GM04504 (cell line): Measurements from ENCODE around the gene GPC6.

Source experiments
- DNase-seq: peaks from one replicate; pipeline ENCODE4 v3.0.0-alpha.2; 2012; ENCODE audit warnings: low read depth

Gene GPC6

GRCh38 chr13:94415500-94416237 lies 1189.1 kb downstream of the GPC6 start:
- DNase-seq, result no peak

- DNase-seq, result no peak
These were observed 1190.0 kb downstream of the GPC6 start for GRCh38 chr13:94416454-94417080.

GRCh38 chr13:94417294-94417693 lies 1190.7 kb downstream of the GPC6 start:
- DNase-seq, result no peak

DNA sequence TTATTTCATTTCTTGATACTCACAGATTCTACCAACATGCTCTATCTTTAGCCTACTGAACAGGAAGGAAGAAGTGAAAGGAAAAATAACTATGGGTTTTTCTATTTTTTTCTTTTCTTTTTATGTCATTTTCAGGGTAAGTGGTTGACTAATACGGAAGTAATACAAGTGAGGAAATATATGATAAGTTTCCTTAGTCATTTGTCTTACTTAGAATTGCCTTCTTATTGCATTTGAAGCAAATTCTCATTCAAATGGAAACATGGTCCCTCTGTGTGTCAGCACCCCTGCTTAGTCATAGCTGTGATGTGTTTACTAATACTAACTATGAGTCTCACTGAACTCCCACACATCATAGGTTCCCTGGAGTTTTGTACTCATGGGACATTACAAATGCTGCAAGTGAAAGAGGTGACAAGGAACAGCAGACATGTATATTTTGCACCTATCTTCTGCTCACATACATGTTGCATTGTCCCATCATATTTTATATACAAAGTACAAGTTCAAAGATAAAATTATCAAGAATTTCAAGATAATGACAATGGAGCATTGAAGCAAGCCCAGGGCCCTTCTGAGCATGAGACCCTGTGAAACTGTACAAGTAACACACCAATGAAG lies 1192.8 kb downstream of the GPC6 start:
- no peak for DNase-seq

DNA sequence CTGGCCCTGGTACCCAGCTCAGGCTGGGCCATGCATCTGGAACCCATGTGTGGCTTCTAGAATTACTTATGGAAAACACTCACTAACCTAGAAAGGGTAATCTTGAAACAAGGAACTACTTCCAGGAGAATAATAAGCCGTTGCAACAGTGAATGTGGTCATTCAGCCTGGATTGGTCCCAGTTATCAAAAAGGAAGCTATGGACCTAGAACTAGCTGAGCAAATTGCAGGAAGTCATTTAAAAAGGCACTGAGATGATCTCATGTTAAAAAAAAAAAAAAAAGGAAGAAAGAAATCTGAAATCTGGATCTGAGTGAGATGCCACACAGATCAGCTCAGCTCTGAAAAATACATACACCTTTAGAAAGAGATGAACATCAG lies 1193.3 kb downstream of the GPC6 start:
- DNase-seq, result no peak

DNA sequence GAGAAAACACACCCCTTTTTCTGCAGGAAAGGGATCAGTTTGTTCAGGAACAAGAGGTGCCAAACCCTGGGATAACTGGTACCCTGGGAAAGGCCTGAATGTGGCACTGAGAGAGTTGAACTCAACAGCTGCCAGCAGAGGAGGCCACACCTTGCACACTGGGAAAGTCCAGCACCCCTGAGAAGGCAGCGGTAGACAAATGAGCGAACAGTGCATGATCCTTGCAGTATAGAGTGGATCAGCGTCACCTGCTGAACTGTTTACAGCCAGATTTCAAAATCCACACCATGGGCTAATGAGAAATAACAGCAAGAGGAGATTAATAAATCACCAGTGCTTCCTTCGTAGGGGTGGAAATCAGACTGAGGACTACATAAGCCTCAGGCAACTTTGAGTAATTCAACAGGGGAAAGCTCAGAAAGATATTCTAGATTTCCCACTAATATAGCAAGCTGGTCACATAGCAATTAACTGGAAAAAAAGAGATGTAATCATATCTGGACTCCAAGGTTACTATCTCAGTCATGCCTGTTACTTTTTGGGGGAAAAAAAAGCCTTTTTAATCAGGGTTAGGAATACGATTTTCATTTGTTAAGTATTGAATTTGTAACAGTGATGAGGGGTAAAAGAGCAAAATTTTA lies 1200.8 kb downstream of the GPC6 start:
- no peak for DNase-seq

GRCh38 chr13:94431574-94431973 lies 1205.0 kb downstream of the GPC6 start:
- no peak for DNase-seq

DNA sequence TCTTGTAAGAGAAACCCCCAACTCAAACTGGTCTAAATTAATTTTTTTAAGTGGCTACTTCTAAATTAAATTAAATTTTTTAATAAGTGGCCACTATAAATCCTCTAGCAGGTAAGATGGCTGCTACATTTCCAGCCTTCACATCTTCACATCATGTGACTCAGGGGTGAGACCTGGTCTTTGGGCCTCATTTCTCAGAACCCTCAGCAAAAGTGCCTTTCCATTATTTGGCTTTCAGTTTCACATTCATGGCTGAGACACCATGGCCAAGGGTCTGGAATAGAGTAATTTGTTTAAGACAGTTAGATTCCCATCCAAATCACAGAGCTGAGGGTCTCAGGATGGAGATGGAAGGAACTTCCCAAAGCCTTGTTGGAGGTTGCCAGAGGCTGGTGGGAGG lies 1205.4 kb downstream of the GPC6 start:
- no peak for DNase-seq

DNA sequence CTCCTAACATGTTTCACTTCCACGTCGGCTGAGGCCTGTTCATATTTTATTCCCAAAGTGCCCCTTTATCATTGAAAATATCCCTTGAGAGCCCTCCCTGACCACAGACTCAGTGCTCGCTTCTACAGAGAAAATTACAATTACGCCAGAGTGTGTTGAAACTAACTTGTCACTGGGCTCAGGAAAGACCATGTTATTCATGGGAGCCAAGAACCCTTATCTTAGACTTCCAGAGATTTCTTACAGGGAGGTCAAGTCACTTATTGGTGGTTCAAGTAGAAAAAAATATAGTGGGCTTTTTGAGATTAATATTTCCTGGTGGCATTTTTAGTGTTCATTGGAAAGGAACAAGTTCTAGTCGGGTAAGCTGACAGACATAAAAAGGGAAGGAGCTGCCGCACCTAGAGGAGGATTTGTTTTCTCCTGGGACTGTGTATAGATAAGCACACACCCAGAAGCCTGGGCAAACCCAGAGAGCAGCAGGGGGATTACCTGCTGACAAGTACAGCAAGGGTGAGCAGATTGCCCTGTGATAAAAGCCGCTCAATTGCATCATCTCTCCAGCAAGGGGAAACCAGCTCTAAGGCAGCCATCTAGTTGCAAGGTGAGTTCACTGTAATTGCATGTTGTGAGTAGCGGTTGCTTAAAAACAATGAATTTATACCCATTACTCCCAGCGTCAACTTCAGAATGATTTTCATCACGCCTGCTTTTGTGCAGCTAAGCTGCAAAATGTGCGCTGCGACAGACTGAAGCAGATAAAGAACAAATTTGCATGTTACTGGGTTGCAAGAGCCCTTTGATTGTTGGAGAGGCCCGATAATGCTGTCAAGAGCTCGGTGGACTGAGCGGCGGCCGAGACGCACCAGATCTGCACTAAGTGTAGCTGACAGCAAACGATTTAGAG lies 1206.7 kb downstream of the GPC6 start:
- no peak for DNase-seq

DNA sequence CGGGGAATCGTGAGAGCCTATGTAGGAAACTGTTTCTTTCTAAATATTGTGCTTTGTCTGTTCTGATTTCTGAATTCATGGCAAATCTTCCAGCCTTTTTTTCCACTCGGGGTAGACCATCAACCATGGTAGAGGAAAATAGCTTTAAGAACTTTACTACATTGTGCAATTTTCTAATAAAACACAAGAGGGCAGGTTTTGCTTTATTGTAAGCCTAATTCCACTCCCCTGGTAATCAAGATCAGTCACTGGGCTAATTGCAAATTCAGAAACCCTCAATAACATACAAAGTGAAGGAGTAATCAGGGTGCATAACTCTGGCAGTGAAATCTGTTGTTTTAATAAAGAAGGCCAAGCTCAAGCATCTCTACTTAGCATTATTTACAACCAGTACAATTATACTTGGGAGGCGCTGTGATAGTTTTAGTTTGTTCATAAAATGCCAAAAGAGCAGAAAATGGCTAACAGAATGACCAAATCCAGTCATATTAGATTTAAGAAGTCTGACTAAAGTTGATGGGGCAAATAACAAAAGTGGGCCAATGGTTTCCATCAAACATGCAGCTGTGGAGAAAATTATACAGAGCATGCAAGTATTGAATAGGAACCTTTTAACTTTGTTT lies 1209.1 kb downstream of the GPC6 start:
- DNase-seq, result peak; percentile 15

GRCh38 chr13:94444826-94445225 lies 1218.2 kb downstream of the GPC6 start:
- no peak for DNase-seq

DNA sequence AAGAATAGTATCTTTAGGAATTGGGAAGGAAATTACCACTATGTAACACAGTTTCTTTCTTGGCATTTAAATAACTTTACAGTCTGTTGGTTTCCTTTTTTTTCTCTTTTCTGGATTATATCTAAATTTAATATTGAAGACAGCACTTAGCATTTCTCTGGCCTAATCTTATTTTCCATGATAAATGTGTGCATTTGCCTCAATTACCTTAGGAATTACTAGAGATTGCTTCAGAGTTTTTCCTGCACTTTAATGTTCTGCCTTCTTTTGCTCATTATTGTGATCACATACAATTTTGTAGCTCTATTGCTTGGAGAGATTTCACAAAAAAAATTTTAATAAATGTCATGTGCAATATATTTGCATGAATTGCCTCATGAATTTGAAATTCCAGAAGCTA lies 1227.7 kb downstream of the GPC6 start:
- no peak for DNase-seq

DNA sequence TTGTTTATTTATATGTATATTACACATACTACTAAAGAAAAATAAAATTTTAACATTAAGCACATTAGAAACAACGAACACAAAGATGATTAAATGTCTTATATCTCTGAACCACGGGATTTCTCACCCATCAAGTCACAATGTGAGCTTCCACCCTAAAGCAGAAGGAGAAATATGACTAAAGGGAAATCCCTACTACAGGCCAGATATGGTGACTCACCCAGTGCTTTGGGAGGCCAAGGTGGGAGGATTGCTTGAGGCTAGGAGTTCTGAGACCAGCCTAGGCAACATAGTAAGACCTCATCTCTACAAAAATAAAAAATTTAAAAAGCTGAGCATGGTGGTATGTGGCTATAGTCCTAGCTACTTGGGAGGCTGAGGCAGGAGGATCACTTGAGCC lies 1228.3 kb downstream of the GPC6 start:
- DNase-seq, result no peak

DNA sequence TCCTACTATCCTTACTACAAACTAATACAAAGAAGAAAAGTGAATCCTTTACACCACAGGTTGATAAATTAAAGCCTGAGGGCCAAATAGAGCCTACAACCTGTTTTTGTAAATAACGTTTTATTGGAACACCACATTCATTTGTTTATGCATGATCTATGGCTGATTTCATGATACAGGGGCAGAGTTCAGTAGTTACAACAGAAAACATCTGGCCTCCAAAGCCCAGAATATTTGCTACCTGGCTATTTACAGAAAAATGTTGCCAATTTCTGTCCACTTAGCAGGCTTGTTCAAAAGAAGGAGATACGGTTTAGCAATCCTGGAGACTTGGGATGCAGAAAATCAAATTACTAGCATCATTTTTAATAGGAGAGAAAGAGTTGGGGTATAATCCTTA lies 1228.8 kb downstream of the GPC6 start:
- DNase-seq, result no peak
